ENCODE data around the gene CDK5R2.

DNA sequence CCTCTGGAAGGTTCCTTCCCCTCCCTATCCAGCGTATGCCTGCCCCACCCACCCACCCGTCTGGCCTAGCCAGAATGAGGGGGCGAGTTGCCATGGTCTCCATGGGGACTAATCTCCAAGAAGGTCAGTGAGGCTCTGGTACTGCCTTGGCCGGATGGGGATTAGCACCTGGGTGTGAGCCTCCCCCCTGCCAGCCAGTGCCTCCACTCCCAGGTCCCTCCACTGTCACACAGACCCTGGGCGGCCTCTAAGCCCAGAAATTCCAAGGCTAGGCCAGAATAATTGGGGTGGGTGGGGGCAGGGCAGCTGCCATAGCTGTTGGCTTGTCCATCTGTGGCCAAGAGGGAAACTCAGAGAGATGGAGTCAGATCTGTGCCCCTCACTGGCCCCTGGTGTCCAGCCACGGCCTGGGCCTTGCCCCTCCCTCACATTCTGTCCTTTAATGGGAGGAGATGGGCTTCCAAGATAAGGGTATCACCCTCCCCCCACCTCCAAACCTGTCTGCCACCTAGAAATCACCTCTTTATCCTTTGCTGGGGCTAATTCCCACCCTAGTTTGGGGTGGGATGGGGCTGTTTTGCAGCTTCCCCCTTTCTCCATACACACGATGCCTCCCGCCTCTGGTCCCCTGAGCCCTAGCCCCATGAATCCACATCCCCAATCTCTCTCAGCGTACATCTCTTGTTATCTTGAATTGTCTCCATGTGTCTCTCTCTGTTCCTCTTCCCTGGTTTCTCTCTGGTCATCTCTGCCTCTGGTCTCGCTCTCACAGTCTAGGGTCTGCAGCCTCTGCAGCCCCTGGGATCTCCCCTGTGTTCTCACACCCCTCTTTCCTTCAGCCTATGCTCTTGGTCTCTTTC is 39.8 kb downstream of the CDK5R2 start:
- peak; percentile 97 for TF ChIP-seq GATA2 (IDR thresholded peaks at IDR 0.05; ENCODE audit: low read depth, low read length)
- TF ChIP-seq GATA3 (IDR thresholded peaks at IDR 0.05; ENCODE audit: low read depth, low read length) = no peak; the same call in 1 of the 2 replicates
